Panc1 (cell line): Measurements from ENCODE around the gene CYTH4. TPM values are rescaled to one million over a fixed set of nuclear protein-coding genes. Genes with fewer than 3 reads are reported as not detected.

ENCODE experiments used
- ATAC-seq: fragments of 200-7000 bp; cut with Tn5 transposase; 2 replicates; pipeline ENCODE4 v1.9.1; 2020; ENCODE audit warnings: mild to moderate bottlenecking, moderate library complexity
- BruUV-seq: library from RNA; stranded (reverse); fragments of 400-500 nt; replicated peaks from 2 replicates; lab custom pipeline; 2021; lab: Mats Ljungman, UMichigan
- CTCF ChIA-PET: fragments of 300-600 bp; sonication (Branson Sonifier 250); formaldehyde crosslinking; loops from one replicate; lab custom pipeline; 2022; ENCODE audit warnings: antibody characterized with exemption; lab: Charles Lee
- POLR2A ChIA-PET: fragments of 300-600 bp; sonication (Branson Sonifier 250); formaldehyde crosslinking; loops from one replicate; lab custom pipeline; 2022; ENCODE audit warnings: antibody characterized with exemption; lab: Charles Lee
- DNase-seq: peaks from one replicate; pipeline ENCODE4 v3.0.0-alpha.2; 2010; ENCODE audit warnings: low read depth, low spot score
- H3K27ac ChIP-seq: 2 replicates; pipeline ENCODE4 v1.5.1; 2011; ENCODE audit warnings: mild to moderate bottlenecking, low read length, inconsistent platforms
- H3K27me3 ChIP-seq: fragments of 200-500 bp; sonication (Bioruptor generic); 2 replicates; pipeline ENCODE4 v1.6.0; 2014; ENCODE audit warnings: low read length, inconsistent platforms; ENCODE audit not compliant: control insufficient read depth, insufficient read depth
- H3K36me3 ChIP-seq: fragments of 200-500 bp; sonication (Bioruptor generic); 2 replicates; pipeline ENCODE4 v1.5.1; 2014; ENCODE audit warnings: inconsistent platforms, mild to moderate bottlenecking, low read length, moderate library complexity; ENCODE audit not compliant: control insufficient read depth, insufficient read depth
- H3K4me1 ChIP-seq: 2 replicates; pipeline ENCODE4 v1.5.1; 2011; ENCODE audit warnings: inconsistent platforms, mild to moderate bottlenecking, low read length, moderate library complexity; ENCODE audit not compliant: control insufficient read depth, insufficient read depth
- H3K4me3 ChIP-seq, 2 experiments: 2 replicates each; pipeline ENCODE4 v1.5.1; 2011 to 2012; ENCODE audit warnings: low read depth in 2 of 2, low read length in 2 of 2, mild to moderate bottlenecking in 2 of 2, inconsistent platforms in 1 of 2, moderate library complexity in 1 of 2
- H3K9me3 ChIP-seq: fragments of 200-500 bp; sonication (Bioruptor generic); 2 replicates; pipeline ENCODE4 v1.5.1; 2014; ENCODE audit warnings: low read depth, mild to moderate bottlenecking, inconsistent platforms, low read length, moderate library complexity; ENCODE audit not compliant: control insufficient read depth, insufficient read depth
- CTCF ChIP-seq: fragments of 450-650 bp; IDR thresholded peaks from 2 replicates; pipeline ENCODE4 v1.5.1; 2017; ENCODE audit warnings: mild to moderate bottlenecking
- POLR2AphosphoS5 ChIP-seq: IDR thresholded peaks from 2 replicates; pipeline ENCODE4 v1.6.1; 2012; ENCODE audit warnings: mild to moderate bottlenecking, low read depth, low read length, moderate library complexity
- REST ChIP-seq, 2 experiments: IDR thresholded peaks; 2 replicates each; pipeline ENCODE4 v1.6.1; 2011 to 2012; ENCODE audit warnings: low read depth in 2 of 2, control low read depth in 1 of 2, low read length in 1 of 2, mild to moderate bottlenecking in 1 of 2, moderate library complexity in 1 of 2; ENCODE audit not compliant: insufficient read depth in 1 of 2
- SIN3A ChIP-seq: IDR thresholded peaks from 2 replicates; pipeline ENCODE4 v1.6.1; 2012; ENCODE audit warnings: low read depth, mild to moderate bottlenecking, low read length, moderate library complexity, borderline replicate concordance; ENCODE audit not compliant: insufficient read depth
- TCF7L2 ChIP-seq: IDR thresholded peaks from 2 replicates; pipeline ENCODE4 v1.6.1; 2011; ENCODE audit warnings: mild to moderate bottlenecking, low read depth, low read length, inconsistent platforms
- in situ Hi-C: cut with HindIII; loops from 2 replicates; pipeline ENCODE4 v1.10.0; 2016; ENCODE audit warnings: low sequenced_read_pairs, low pct_unique_long_range_greater_than_20kb
- intact Hi-C: fragments of 100-400 bp; cut with micrococcal nuclease; formaldehyde crosslinking; loops from one replicate; pipeline ENCODE4 v1.10.0; 2022; ENCODE audit not compliant: unreplicated experiment
- total RNA-seq: library from RNA; stranded (reverse); gene quantifications from one replicate; pipeline ENCODE4 v1.2.1, GENCODE V29; 2021; ENCODE audit not compliant: unreplicated experiment

CYTH4 gene
- total RNA-seq, 1 experiment from 2014 or later: 1.3 TPM

GRCh38 chr22:37320726-37321677, 38.7 kb downstream of the CYTH4 start:
- Histone ChIP-seq H3K4me1 (peaks cover 10% of the 10 kb centered on the region), H3K27ac (no peak overlapping the region), H3K9me3 (no peaks in the 10 kb centered on the region), H3K4me3 (no peak overlapping the region), H3K27me3 (no peaks in the 10 kb centered on the region), H3K36me3 (no peaks in the 10 kb centered on the region)
- POLR2A ChIA-PET: no interaction called here
- no peak for DNase-seq
- TF ChIP-seq SIN3A (no peak), TCF7L2 (no peak), REST (IDR thresholded peaks at IDR 0.05; ENCODE audit: insufficient read depth in 1 of 2, low read depth in 2 of 2, low read length in 1 of 2) (no peak)
- BruUV-seq: no TSS peak
- intact Hi-C loops: no loop called here
- in situ Hi-C loops: no loop called here
- CTCF ChIA-PET: no interaction called here
- ATAC-seq: no peak

GRCh38 chr22:37324340-37325038, 42.2 kb downstream of the CYTH4 start:
- POLR2A ChIA-PET: interaction anchor here (1.1 kb wide), 1 partner anchor 9 kb away, joined by 9 read pairs; no protein-coding TSS in a partner anchor

More at GRCh38 chr22:37324340-37325038, 42.2 kb downstream of the CYTH4 start:
- H3K36me3 ChIP-seq: no peaks in the 10 kb centered on the region
- no peak for TF ChIP-seq TCF7L2
- no peak for TF ChIP-seq SIN3A
- TF ChIP-seq REST (IDR thresholded peaks at IDR 0.05; ENCODE audit: insufficient read depth in 1 of 2, low read depth in 2 of 2, low read length in 1 of 2): no peak
- no peak for TF ChIP-seq POLR2AphosphoS5
- TF ChIP-seq CTCF: no peak
- no peak for ATAC-seq
- no TSS peak for BruUV-seq
- no peak overlapping the region for H3K27ac ChIP-seq
- no peak overlapping the region for H3K4me3 ChIP-seq
- no peaks in the 10 kb centered on the region for H3K9me3 ChIP-seq
- DNase-seq: no peak
- intact Hi-C loops (no loop called here), in situ Hi-C loops (no loop called here)
- no peaks in the 10 kb centered on the region for H3K27me3 ChIP-seq
- no peaks in the 10 kb centered on the region for H3K4me1 ChIP-seq
- CTCF ChIA-PET: interaction anchor here (0.6 kb wide), 1 partner anchor 188 kb away, joined by 5 read pairs; no protein-coding TSS in a partner anchor
